D721Med (cell line): ENCODE data around the gene CAB39.

Source experiments
- DNase-seq: peaks from one replicate; pipeline ENCODE4 v3.0.0; 2011; ENCODE audit warnings: low spot score; ENCODE audit not compliant: insufficient read length
- FAIRE-seq: peaks from 2 replicates; lab custom pipeline; 2011; peaks lifted over from hg19 to GRCh38; lab: Jason Lieb, UNC
- TF ChIP-seq, protein P1 (sequence below): IDR thresholded peaks from 2 replicates; pipeline ENCODE4 v1.5.1; 2012; ENCODE audit warnings: mild to moderate bottlenecking, control low read depth; ENCODE audit not compliant: insufficient read depth; ENCODE audit errors: missing control alignments

CAB39 gene

GRCh38 chr2:230849633-230850357 lies 137.2 kb downstream of the CAB39 start:
- FAIRE-seq (no peak), DNase-seq (no peak)
- TF ChIP-seq, protein P1, sequence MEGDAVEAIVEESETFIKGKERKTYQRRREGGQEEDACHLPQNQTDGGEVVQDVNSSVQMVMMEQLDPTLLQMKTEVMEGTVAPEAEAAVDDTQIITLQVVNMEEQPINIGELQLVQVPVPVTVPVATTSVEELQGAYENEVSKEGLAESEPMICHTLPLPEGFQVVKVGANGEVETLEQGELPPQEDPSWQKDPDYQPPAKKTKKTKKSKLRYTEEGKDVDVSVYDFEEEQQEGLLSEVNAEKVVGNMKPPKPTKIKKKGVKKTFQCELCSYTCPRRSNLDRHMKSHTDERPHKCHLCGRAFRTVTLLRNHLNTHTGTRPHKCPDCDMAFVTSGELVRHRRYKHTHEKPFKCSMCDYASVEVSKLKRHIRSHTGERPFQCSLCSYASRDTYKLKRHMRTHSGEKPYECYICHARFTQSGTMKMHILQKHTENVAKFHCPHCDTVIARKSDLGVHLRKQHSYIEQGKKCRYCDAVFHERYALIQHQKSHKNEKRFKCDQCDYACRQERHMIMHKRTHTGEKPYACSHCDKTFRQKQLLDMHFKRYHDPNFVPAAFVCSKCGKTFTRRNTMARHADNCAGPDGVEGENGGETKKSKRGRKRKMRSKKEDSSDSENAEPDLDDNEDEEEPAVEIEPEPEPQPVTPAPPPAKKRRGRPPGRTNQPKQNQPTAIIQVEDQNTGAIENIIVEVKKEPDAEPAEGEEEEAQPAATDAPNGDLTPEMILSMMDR, result peak; percentile 31

GRCh38 chr2:230850358-230850658 lies 137.7 kb downstream of the CAB39 start:
- TF ChIP-seq, protein P1, result no peak
- FAIRE-seq (no peak), DNase-seq (no peak)

DNA sequence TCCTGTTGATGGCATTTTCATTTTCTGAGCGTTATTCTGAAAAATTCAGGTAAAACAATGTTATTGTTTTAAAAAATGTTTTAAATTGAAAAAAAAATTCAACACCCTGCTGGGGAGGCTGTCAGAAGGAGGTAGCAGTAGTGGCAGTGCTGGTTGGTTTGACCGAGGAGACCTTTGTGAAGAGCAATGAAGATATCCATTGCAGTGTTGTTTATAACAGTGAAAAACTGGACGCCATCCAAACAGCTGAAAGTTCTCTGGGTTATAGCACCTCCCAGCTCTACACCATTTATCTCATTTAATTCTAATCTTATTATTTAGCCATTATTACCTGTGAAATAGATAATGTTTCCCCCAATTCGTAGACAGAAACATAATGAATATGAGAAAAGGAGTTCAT lies 139.5 kb downstream of the CAB39 start:
- DNase-seq, result no peak
- TF ChIP-seq, protein P1, result no peak
- FAIRE-seq, result no peak

GRCh38 chr2:230861552-230862255 lies 149.1 kb downstream of the CAB39 start:
- TF ChIP-seq, protein P1, result no peak
- FAIRE-seq, result no peak
- no peak for DNase-seq

DNA sequence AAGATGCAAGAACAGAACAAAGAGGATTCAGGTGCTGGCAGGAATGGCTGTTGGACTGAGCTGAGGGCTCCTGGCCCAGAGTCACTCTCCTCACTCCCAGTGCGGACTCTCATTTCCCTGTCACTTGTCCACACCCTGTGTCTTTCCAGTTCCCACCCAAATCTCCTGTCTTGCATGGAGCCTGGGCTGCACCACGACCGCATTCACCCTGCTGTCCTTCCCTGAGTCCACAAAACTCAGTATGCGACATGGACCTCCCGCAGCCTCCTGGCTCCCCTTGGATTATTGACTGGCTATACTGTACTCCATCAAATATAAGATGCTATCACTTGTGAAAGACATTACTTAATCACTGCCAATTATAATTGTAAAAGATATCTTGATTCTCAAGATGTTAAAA lies 149.7 kb downstream of the CAB39 start:
- no peak for DNase-seq
- TF ChIP-seq, protein P1, result no peak
- FAIRE-seq, result no peak

DNA sequence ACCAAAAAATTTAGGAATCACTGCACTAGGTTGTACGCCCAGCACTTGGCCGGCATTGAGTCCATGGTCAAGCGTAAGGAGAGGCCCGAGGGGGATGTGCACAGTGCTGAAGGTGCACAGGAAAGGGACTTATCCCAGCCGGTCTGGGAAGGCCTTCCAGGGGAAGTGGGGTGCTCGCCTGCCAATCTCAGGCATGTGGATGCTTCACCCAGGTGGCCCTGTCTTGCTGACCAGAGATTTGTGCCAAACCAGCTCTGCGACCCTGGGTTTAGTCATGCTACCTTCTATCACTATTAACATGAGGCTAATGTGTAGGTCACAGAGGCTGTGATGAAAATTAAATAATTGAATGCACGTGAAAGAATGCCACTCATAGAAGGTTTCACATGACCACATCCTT lies 150.4 kb downstream of the CAB39 start:
- TF ChIP-seq, protein P1, result no peak
- DNase-seq (no peak), FAIRE-seq (no peak)
